Progenitor cell of endocrine pancreas (in vitro differentiated cells): Measurements from ENCODE around the gene BOD1L1. TPM values are rescaled to one million over a fixed set of nuclear protein-coding genes. Genes with fewer than 3 reads are reported as not detected.
A peak's percentile ranks its signal among the peaks of the same experiment; 100 is the strongest.

Experiments
- DNase-seq: peaks from one replicate; pipeline ENCODE4 v3.0.0; 2021; ENCODE audit warnings: low spot score; ENCODE audit not compliant: unreplicated experiment
- H3K27ac Mint-ChIP-seq: 2 replicates; pipeline ENCODE4 v1.8.0; 2021; ENCODE audit warnings: mild to moderate bottlenecking, moderate library complexity, mixed read lengths
- H3K27me3 Mint-ChIP-seq: 2 replicates; pipeline ENCODE4 v1.8.0; 2021; ENCODE audit warnings: mixed read lengths
- H3K36me3 Mint-ChIP-seq: 2 replicates; pipeline ENCODE4 v1.8.0; 2022; ENCODE audit warnings: mixed read lengths; ENCODE audit not compliant: insufficient read depth
- H3K4me1 Mint-ChIP-seq: 2 replicates; pipeline ENCODE4 v1.8.0; 2021; ENCODE audit warnings: low read depth, mixed read lengths
- H3K4me3 Mint-ChIP-seq: 2 replicates; pipeline ENCODE4 v1.8.0; 2021; ENCODE audit warnings: low read depth, mild to moderate bottlenecking, moderate library complexity, mixed read lengths
- H3K9me3 Mint-ChIP-seq: 2 replicates; pipeline ENCODE4 v1.8.0; 2021; ENCODE audit warnings: low read depth, mixed read lengths
- total RNA-seq: library from RNA; stranded (reverse); gene quantifications from 2 replicates; pipeline ENCODE4 v1.2.1, GENCODE V29; 2021
- TF ChIP-seq, protein P1 (sequence below): fragments of 200-600 bp; sonication (generic); IDR thresholded peaks from one replicate; pipeline ENCODE4 v1.5.0; 2021; ENCODE audit warnings: antibody characterized with exemption, mild to moderate bottlenecking; ENCODE audit not compliant: unreplicated experiment

Gene BOD1L1
- total RNA-seq, 1 donor from 2014 or later: 42.1 TPM

DNA sequence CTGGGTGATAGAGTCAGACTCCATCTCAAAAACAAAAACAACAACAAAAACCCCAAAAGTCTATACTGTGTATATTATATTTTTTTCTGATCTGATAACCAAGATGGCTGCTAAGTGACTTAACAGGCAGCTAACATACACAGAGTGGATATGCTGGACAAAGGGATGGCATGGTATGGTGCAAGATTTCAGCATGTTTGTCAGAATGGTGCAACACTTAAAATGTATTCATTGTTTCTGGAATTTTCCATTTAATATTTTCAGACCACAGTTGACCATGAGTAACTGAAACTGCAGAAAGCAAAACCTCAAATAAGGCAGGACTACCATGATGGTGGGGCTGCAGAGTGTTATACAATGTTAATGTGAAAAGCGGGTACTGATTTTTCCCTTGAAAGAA lies 6.1 kb upstream of the BOD1L1 start:
- Mint-ChIP-seq H3K4me1 (peaks cover under 1% of the 10 kb centered on the region), H3K27me3 (peaks cover 4% of the 10 kb centered on the region), H3K4me3 (no peak overlapping the region), H3K27ac (no peak overlapping the region), H3K36me3 (no peaks in the 10 kb centered on the region), H3K9me3 (no peaks in the 10 kb centered on the region)
- TF ChIP-seq, protein P1, sequence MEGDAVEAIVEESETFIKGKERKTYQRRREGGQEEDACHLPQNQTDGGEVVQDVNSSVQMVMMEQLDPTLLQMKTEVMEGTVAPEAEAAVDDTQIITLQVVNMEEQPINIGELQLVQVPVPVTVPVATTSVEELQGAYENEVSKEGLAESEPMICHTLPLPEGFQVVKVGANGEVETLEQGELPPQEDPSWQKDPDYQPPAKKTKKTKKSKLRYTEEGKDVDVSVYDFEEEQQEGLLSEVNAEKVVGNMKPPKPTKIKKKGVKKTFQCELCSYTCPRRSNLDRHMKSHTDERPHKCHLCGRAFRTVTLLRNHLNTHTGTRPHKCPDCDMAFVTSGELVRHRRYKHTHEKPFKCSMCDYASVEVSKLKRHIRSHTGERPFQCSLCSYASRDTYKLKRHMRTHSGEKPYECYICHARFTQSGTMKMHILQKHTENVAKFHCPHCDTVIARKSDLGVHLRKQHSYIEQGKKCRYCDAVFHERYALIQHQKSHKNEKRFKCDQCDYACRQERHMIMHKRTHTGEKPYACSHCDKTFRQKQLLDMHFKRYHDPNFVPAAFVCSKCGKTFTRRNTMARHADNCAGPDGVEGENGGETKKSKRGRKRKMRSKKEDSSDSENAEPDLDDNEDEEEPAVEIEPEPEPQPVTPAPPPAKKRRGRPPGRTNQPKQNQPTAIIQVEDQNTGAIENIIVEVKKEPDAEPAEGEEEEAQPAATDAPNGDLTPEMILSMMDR: no peak
- no peak for DNase-seq

DNA sequence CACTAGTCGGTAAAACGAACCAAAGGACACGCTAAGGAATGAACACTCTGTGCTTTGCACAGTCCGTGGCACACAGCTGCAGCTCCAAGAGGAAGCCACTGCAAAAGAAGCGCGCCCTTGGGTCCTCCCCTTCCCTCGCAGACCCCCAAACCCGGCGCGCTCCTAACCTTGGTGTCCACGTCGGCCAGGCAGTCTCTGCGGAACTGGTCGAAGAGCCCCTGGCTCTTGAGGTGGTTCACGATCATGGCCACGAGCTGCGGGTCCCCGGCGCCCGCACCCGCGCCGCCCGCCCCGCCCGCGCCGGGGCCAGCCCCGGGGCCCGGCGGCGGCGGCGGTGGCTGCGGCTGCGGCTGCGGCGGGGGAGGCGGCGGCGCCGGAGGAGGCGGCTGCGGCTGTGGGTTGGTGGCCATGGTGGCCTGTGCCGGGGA lies 333 bp downstream of the BOD1L1 start:
- Mint-ChIP-seq H3K27ac (peak overlapping the region; percentile 99), H3K27me3 (no peaks in the 10 kb centered on the region), H3K4me1 (peaks cover 16% of the 10 kb centered on the region), H3K4me3 (peak overlapping the region; percentile 99), H3K9me3 (no peaks in the 10 kb centered on the region), H3K36me3 (peaks cover 1% of the 10 kb centered on the region)
- TF ChIP-seq, protein P1: no peak
- no peak for DNase-seq

DNA sequence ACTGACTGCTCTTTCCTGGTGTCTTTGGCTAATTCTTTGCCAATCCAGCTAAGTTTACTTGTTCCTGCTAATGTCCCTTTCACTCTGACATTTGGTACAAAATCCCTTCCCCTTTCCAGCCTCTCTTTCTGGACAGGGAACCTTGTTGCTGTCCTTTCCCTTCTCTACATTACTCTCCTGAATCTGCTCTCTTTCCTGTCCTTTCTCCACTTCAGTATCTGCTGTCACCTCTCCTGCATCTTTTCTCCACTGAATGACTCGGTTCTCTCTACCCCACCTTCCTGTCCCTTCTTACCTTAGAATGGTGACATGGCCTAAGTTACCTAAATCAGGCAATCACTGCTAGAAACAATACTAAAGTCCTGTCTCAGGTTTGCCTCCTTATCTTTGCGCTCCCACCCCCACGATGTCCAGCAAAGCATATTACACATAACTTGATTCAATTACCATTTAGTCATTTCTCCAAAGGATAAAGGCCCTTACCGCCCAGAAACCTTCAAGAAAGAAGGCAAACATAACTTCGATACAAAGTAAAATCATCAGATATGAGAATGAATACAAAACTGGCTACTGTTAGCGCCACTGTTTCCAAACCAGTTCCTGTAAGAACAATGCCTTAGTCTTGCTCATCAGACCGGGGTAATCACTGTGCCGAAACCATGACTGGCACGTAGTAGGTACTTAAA lies 890 bp downstream of the BOD1L1 start:
- H3K27me3 Mint-ChIP-seq: no peaks in the 10 kb centered on the region
- H3K27ac Mint-ChIP-seq: peak overlapping the region; percentile 94
- TF ChIP-seq, protein P1: no peak
- DNase-seq: no peak
- peak overlapping the region; percentile 86 for H3K4me3 Mint-ChIP-seq
- H3K9me3 Mint-ChIP-seq: no peaks in the 10 kb centered on the region
- H3K36me3 Mint-ChIP-seq: peaks cover 1% of the 10 kb centered on the region
- peaks cover 16% of the 10 kb centered on the region for H3K4me1 Mint-ChIP-seq

DNA sequence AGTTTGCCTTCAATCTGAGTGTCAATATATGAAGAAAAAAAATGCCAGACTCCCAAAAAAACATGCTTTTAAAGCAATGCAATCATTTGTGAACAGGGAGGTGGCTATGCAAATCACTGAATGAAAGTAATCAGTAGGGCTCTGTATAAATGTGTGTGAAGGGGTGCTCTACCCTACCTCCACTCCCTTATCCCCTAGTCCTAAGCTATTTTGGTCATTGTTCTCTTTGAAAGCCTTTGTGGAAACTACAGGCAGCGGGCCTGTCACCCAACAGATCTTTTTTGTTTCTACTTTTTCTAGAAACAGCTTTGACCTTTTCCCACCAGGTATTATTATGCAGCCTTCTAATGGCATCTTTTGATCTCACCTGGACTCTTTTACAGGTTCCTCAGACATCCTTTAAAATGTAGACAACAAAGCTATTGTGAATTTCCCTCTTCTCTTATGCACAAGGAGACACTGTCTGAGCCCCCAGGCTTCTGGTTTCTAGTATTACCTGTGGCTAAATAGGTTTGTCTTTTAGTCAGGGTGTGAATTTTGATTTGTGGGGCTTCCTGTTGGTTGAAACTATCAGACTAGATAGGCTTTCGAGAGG lies 9.2 kb downstream of the BOD1L1 start:
- Mint-ChIP-seq H3K9me3 (no peaks in the 10 kb centered on the region), H3K27me3 (no peaks in the 10 kb centered on the region), H3K27ac (no peak overlapping the region), H3K36me3 (peaks cover 7% of the 10 kb centered on the region), H3K4me3 (no peak overlapping the region), H3K4me1 (peaks cover 5% of the 10 kb centered on the region)
- DNase-seq: no peak
- TF ChIP-seq, protein P1: no peak

DNA sequence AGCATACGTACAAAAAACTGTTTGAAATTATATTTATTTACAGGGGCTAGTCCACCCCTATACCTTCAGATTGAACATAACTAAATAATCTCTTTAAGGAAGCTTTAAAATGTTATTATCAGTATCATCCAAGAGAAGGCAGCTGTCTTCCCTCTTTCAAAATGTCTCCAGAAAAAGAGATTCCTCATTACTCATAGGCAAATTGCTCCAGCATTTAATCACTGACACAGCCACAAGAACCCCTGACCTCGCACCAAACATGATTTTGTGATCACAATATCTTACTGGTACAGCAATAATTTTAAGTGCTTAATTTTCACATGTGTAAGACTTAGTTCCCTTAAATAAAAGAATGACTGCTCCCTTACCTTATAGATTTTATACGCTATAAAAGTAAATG lies 9.7 kb downstream of the BOD1L1 start:
- H3K4me3 Mint-ChIP-seq: no peak overlapping the region
- TF ChIP-seq, protein P1: no peak
- H3K36me3 Mint-ChIP-seq: peaks cover 7% of the 10 kb centered on the region
- H3K4me1 Mint-ChIP-seq: peaks cover 5% of the 10 kb centered on the region
- no peaks in the 10 kb centered on the region for H3K9me3 Mint-ChIP-seq
- H3K27ac Mint-ChIP-seq: no peak overlapping the region
- DNase-seq: no peak
- H3K27me3 Mint-ChIP-seq: no peaks in the 10 kb centered on the region
